Gastroesophageal sphincter (tissue), 3 donors: ENCODE results near the gene COL6A3.

ENCODE experiments used
- POLR2A ChIP-seq, 2 donors: fragments of 450-650 bp; IDR thresholded peaks; one replicate each; pipeline ENCODE4 v1.6.1; 2017; ENCODE audit warnings: antibody characterized with exemption in 2 of 2, mild to moderate bottlenecking in 2 of 2, moderate library complexity in 1 of 2
- TF ChIP-seq, protein P1 (sequence below), 4 experiments: fragments of 200-600 bp in 2 of 4; fragments of 450-650 bp in 2 of 4; sonication (generic) in 1 of 4; IDR thresholded peaks; one replicate each; pipeline ENCODE4 v1.5.1; 2017 to 2019; ENCODE audit warnings: antibody characterized with exemption in 4 of 4, mild to moderate bottlenecking in 2 of 4, moderate library complexity in 2 of 4

- TF ChIP-seq, protein P1, sequence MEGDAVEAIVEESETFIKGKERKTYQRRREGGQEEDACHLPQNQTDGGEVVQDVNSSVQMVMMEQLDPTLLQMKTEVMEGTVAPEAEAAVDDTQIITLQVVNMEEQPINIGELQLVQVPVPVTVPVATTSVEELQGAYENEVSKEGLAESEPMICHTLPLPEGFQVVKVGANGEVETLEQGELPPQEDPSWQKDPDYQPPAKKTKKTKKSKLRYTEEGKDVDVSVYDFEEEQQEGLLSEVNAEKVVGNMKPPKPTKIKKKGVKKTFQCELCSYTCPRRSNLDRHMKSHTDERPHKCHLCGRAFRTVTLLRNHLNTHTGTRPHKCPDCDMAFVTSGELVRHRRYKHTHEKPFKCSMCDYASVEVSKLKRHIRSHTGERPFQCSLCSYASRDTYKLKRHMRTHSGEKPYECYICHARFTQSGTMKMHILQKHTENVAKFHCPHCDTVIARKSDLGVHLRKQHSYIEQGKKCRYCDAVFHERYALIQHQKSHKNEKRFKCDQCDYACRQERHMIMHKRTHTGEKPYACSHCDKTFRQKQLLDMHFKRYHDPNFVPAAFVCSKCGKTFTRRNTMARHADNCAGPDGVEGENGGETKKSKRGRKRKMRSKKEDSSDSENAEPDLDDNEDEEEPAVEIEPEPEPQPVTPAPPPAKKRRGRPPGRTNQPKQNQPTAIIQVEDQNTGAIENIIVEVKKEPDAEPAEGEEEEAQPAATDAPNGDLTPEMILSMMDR (IDR thresholded peaks at IDR 0.05) = no peak
- no peak for TF ChIP-seq POLR2A (IDR thresholded peaks at IDR 0.05)
Measured at GRCh38 chr2:237424544-237424943, 10.6 kb upstream of the COL6A3 start.
